ENCODE data around the gene DUOX2.
"Not testable (repeated sequence)": the region's sequence is repeated elsewhere in the genome, so short reads cannot be mapped to it uniquely, and the experiment has no call there.

Gene DUOX2

DNA sequence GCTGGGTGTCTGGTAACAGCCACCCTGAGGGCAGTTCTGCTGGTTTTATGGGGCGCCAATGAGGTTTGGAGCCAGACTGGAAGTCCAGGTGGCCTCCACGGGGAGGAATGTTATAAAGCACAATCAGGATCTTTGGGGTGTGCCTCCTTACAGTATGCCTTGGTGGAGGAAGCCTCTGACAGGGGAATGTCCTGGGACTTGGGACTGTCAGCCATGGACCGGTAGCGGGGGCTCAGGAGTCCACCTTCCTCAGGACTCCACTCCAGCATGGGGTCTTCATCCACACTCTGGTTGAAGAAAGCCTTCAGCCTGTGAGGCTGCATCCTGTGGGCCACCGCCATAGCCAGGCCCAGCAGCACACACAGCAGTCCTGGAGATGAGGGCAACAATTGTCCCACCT lies 5.0 kb upstream of the DUOX2 start:
- no peak for DNase-seq

- DNase-seq = peak; percentile 92
These were observed 4.2 kb upstream of the DUOX2 start for GRCh38 chr15:45118131-45118588.

- no peak for DNase-seq
These were observed 3.5 kb upstream of the DUOX2 start for GRCh38 chr15:45117308-45118130.

- no peak for DNase-seq
These were observed 2.7 kb upstream of the DUOX2 start for GRCh38 chr15:45116482-45117307.

GRCh38 chr15:45116006-45116481 lies 2.1 kb upstream of the DUOX2 start:
- DNase-seq = no peak

GRCh38 chr15:45115312-45115820 lies 1.4 kb upstream of the DUOX2 start:
- DNase-seq = no peak

DNA sequence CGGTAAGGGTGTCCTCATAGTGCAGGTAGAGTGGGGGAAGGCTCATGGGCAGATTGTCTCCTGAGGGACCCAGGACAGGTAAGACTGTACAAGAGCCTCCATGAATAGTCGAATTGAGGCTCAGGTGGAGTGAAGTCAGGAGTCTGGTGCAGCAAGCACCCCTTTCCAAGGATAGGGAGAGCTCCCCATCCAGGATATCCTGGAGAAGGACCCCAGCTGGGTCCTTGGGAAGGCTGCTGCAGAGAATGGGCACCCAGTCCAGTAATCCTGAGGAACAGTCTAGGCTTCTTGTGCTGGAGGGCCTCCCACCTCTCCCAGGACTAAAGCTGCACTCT lies 746 bp upstream of the DUOX2 start:
- DNase-seq = no peak

- DNase-seq = no peak
These were observed 487 bp downstream of the DUOX2 start for GRCh38 chr15:45113380-45113990.

GRCh38 chr15:45112591-45113379 lies 1.2 kb downstream of the DUOX2 start:
- no peak for DNase-seq

DNA sequence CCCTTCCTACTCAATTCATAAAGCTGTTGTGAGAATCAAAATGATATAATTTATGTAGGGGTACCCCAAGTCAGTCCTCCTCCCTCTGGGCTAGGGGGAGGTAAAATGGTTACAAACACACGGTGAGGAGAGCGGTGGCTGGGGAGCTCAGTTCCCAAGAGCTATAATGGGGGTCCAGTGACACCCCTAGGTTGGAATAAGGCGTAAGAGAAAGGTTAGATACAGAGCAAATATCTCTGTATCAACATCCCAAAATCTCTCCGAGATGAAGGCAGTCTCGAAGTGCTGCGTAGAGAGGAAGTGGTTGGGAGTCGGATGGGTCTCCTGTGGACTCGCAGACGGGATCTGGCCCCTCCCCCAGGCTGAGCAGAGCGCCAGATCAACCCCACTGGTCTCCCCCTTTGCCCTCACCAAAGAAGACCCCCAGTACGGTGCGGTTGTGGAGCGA lies 1.8 kb downstream of the DUOX2 start:
- DNase-seq = no peak

DNA sequence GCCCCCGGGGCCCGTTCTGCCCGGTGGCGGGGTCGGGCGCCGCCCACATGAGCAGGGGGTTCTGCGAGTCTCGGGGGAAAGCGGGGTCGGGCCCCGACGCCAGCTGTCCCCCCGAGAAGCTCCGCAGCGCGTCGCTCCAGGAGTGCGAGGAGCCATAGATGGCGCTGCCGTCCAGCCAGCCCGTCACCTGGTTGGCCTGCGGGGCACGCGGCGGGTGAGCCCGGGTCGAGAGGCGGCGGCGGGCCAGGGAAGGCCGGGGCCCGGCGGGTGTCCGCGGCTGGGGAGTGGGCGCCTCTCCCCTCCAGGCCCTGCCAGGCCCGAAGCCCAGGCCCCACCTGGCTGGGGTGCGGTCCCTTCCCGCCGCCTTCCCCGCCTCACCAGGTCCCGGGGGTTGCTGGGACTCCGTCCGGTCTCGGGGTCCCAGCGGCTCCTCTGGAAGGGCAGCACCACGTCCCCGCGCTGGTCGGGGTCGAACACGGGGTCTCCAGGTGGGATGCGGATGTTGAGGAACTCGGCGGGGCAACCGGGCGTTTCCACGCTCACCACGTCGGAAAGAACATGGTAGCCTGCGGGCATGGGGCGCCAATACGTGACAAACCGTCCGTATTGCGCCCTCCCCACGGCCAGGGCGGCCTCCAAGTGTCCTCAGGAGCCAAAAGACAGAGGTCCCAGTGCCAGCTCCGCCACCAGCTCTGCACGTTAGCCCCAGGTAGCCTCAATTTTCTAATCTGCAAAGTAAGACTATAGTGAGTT lies 2.4 kb downstream of the DUOX2 start:
- DNase-seq = no peak

DNA sequence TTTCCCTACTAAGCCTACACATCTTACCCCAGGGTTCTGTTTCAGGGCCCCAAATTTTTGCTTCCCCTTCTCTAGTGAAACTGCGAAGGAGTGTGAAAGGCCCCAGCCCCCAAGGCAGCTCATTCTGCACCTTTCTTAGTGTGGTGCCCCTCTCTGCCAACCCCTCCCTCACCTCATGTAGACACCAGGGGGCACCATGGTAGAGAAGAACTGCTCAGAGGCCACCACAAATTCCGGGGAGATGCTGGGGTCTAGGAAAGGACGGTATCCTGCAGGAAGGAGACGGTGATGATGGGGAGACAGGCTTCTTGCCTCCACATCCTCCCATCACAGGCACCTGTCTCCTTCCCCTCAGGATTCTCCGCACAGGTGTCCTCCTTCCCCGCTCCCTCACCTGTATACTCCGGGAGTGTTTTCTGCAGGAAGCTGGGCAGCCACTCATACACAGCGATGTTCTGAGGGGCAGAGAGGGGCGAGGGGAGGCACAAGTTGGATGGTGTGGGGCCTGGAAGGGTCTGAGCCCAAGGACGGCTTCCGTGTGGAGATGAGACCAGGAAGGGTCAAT lies 3.6 kb downstream of the DUOX2 start:
- no peak for DNase-seq

GRCh38 chr15:45107941-45108630 lies 5.9 kb downstream of the DUOX2 start:
- no peak for DNase-seq

GRCh38 chr15:45106002-45106790 lies 7.8 kb downstream of the DUOX2 start:
- no peak for DNase-seq

- DNase-seq = no peak
These were observed 8.4 kb downstream of the DUOX2 start for GRCh38 chr15:45105586-45105985.

DNA sequence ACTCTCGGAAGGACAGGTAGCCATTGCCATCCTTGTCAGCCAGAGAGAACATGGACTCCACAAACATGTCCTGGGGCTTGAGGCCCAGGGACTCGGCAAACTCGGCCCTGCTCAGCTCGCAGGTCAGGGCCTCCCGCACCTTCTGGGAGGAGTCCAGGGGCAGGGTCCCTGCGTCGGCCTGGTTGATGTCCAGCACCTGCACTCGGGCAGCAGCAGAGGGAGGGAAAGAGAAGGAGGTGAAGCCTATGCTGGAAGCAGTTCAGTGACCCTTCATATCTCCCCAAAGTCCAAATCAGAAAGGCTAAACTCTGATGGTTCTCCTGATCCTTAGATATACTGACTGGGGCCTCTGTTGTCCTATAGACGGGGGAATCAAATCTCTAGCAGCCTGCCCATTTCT lies 9.8 kb downstream of the DUOX2 start:
- DNase-seq = not testable (repeated sequence)

- no peak for DNase-seq
These were observed 11.7 kb downstream of the DUOX2 start for GRCh38 chr15:45102226-45102625.

DNA sequence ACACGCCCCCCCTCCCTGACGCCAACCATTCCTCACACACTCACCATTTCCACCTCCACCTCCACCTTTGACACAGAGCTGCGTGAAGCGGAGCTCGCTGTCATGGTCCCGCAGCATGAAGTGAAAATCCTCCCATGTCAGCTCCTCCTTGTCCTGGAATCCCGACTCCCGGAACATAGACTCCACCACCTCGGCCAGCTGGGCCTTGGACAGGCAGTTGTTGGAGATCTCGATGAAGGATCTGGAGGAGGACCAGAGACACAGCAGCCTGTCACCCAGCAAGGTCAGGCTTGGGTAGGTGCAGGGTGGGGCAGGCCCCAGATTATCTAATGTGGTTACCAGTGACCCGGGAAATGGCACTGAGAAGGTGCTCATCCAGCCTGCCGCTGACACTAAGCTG lies 12.2 kb downstream of the DUOX2 start:
- DNase-seq = no peak

DNA sequence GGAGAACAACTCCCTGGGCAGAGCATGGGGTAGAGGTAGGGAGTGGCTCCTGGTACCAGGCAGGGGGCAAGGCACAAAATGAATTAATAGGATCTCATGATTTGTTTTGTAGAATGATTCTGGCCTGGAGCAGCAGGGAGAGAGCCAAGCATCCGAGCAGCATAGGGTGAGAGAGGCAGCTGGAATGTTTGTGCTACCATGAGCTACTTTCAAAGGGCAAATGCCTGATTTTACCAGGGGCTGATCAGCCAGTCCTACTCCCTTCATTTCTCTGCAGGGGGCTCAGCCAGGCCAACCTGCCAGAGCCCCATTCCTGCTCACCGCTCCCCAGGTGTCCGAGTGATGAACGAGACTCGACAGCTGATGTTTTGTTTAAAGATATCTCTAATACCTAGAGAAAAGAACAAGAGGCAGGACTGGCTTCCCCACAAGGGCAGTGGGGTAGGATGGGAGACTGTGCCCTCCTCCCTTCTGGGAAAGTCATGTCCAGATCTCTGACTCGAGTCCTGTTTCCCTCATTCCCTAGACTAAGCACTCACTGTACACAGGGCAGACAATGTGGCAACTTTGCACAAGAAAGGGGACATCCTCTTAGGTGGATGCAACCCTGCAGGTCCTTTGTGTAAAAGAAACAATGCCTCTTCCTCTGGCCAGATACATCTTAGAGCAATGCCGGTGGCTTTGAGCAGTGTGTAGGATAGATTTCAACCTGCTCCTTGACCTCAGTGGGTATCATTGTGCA lies 12.9 kb downstream of the DUOX2 start:
- DNase-seq = no peak

Data from NCI-H1436 (cell line).